ENCODE measurements around the gene KIAA1755. TPM values are rescaled to one million over a fixed set of nuclear protein-coding genes. Genes with fewer than 3 reads are reported as not detected.

The KIAA1755 gene
- total RNA-seq, 1 experiment from 2014 or later: 0.22 TPM

DNA sequence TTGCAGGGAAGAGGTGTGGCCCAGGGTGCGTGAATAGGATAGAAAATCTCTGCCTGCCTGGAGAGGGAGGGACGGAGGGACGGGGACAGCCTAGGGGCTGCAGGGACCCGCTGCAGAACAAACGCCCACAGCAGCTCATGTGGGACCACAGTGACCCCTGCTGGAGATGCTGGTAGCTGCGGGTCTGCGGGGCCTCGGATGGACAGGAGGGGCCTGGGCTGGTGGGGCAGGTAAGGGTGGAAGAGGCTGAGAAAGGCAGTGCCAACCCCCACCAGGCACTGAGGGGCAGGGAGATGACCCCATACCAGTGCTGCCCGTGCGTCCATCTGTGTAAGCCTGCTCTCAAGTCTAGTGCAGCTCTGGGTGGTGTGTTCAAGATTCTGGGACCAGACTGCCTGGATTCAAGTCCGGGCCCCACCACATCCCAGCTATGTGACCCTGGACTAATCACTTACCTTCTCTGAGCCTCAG, 39.4 kb downstream of the KIAA1755 start:
- Histone ChIP-seq H3K79me2 (ENCODE audit: low read depth) (no peaks in the 10 kb centered on the region), H3K4me3 (no peak overlapping the region), H3K9me3 (ENCODE audit: insufficient read depth, low read depth) (no peaks in the 10 kb centered on the region), H2AFZ (no peak overlapping the region), H3K27ac (no peak overlapping the region), H3K9me2 (ENCODE audit: insufficient read depth) (no peaks in the 10 kb centered on the region), H3F3A (ENCODE audit: insufficient read depth, low read depth) (peaks cover 8% of the 10 kb centered on the region; the same call in 1 of the 2 replicates), H4K20me1 (ENCODE audit: insufficient read depth) (no peaks in the 10 kb centered on the region), H3K36me3 (ENCODE audit: low read depth) (no peaks in the 10 kb centered on the region), H3K27me3 (ENCODE audit: insufficient read depth, low read depth) (no peaks in the 10 kb centered on the region), H3K4me1 (replicated peaks; ENCODE audit: insufficient read depth) (peaks cover 22% of the 10 kb centered on the region), H3K4me2 (peak overlapping the region; percentile 55)
- ChIA-PET POLR2A (ENCODE audit: unreplicated experiment) (interaction anchor here (0.6 to 0.8 kb wide), 5 partner anchors 24 to 338 kb away, joined by 3 to 7 read pairs (median 4); no protein-coding TSS in a partner anchor), CTCF (interaction anchor here (0.6 to 2.3 kb wide), 14 partner anchors 24 to 657 kb away, joined by 4 to 31 read pairs (median 6); no protein-coding TSS in a partner anchor)
- peak; percentile 66 to 90 for DNase-seq
- no TSS peak for BruUV-seq (replicated peaks)
- intact Hi-C loops (cut with micrococcal nuclease; ENCODE audit: unreplicated experiment): loop anchor here (1.0 to 5.0 kb wide), 9 partner anchors 48 to 659 kb away; partner anchors contain the start of genes TGM2 and VSTM2L
- TF ChIP-seq EZH2 (IDR thresholded peaks at IDR 0.05; ENCODE audit: low read depth): no peak
- TF ChIP-seq CTCF (conservative IDR thresholded peaks at IDR 0.05): peak; percentile 97

DNA sequence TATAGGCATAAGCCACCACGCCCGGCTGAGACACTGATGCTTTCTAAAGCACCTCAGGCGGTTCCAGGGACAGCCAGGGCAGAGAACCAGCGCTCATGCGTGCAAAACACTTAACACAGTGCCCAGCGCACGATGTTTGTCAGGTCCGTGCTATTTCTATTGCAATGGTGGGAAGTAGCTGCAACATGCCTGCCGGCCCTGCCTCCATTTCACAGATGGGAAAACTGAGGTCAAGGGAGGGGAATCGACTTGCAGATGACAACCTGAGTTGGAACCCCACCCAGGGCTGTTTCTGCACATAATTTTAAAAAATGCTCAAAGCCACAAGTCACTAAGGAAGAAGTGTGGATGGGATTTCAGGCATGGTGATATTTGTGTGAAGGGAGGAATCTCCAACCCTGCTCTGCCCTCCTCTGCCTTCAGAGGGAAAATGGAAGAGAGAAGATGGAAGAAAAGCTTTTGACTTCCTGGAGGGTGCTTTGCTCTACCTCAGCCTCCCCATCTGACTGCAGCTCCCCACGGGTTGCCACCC, 39.9 kb downstream of the KIAA1755 start:
- peak overlapping the region; percentile 55 for H3K4me2 ChIP-seq
- H3K27ac ChIP-seq: no peak overlapping the region
- no peak overlapping the region for H3K4me3 ChIP-seq
- TF ChIP-seq CTCF (conservative IDR thresholded peaks at IDR 0.05): no peak
- TF ChIP-seq EZH2 (IDR thresholded peaks at IDR 0.05; ENCODE audit: low read depth): no peak
- H3K4me1 ChIP-seq (replicated peaks; ENCODE audit: insufficient read depth): peaks cover 22% of the 10 kb centered on the region
- intact Hi-C loops (cut with micrococcal nuclease; ENCODE audit: unreplicated experiment): loop anchor here (1.0 to 5.0 kb wide), 9 partner anchors 47 to 658 kb away; partner anchors contain the start of genes TGM2 and VSTM2L
- ChIA-PET CTCF (interaction anchor here (0.6 to 2.3 kb wide), 12 partner anchors 23 to 656 kb away, joined by 3 to 31 read pairs (median 5); no protein-coding TSS in a partner anchor), POLR2A (ENCODE audit: unreplicated experiment) (interaction anchor here (0.6 to 0.8 kb wide), 5 partner anchors 23 to 338 kb away, joined by 3 to 7 read pairs (median 3); no protein-coding TSS in a partner anchor)
- H2AFZ ChIP-seq: no peak overlapping the region
- H3F3A ChIP-seq (ENCODE audit: insufficient read depth, low read depth): peaks cover 8% of the 10 kb centered on the region; the same call in 1 of the 2 replicates
- no peaks in the 10 kb centered on the region for H3K9me3 ChIP-seq (ENCODE audit: insufficient read depth, low read depth)
- H3K79me2 ChIP-seq (ENCODE audit: low read depth): no peaks in the 10 kb centered on the region
- BruUV-seq (replicated peaks): no TSS peak
- no peaks in the 10 kb centered on the region for H4K20me1 ChIP-seq (ENCODE audit: insufficient read depth)
- no peaks in the 10 kb centered on the region for H3K9me2 ChIP-seq (ENCODE audit: insufficient read depth)
- no peaks in the 10 kb centered on the region for H3K27me3 ChIP-seq (ENCODE audit: insufficient read depth, low read depth)
- no peak for DNase-seq
- H3K36me3 ChIP-seq (ENCODE audit: low read depth): no peaks in the 10 kb centered on the region

- peaks cover 22% of the 10 kb centered on the region for H3K4me1 ChIP-seq (replicated peaks; ENCODE audit: insufficient read depth)
- H3K79me2 ChIP-seq (ENCODE audit: low read depth): no peaks in the 10 kb centered on the region
- intact Hi-C loops (cut with micrococcal nuclease; ENCODE audit: unreplicated experiment): no loop called here
- DNase-seq: peak in 1 of 2 experiments; percentile 28
- no peaks in the 10 kb centered on the region for H3K9me2 ChIP-seq (ENCODE audit: insufficient read depth)
- no peak overlapping the region for H3K4me2 ChIP-seq
- POLR2A ChIA-PET (ENCODE audit: unreplicated experiment): interaction anchor here (0.7 kb wide), 1 partner anchor 26 kb away, joined by 16 read pairs; no protein-coding TSS in a partner anchor
- H3K27me3 ChIP-seq (ENCODE audit: insufficient read depth, low read depth): no peaks in the 10 kb centered on the region
- H4K20me1 ChIP-seq (ENCODE audit: insufficient read depth): no peaks in the 10 kb centered on the region
- CTCF ChIA-PET: interaction anchor here (0.6 to 2.3 kb wide), 7 partner anchors 45 to 192 kb away, joined by 3 to 14 read pairs (median 4); no protein-coding TSS in a partner anchor
- H3K4me3 ChIP-seq: no peak overlapping the region
- peaks cover 8% of the 10 kb centered on the region; the same call in 1 of the 2 replicates for H3F3A ChIP-seq (ENCODE audit: insufficient read depth, low read depth)
- no peaks in the 10 kb centered on the region for H3K9me3 ChIP-seq (ENCODE audit: insufficient read depth, low read depth)
- H3K36me3 ChIP-seq (ENCODE audit: low read depth): no peaks in the 10 kb centered on the region
- no TSS peak for BruUV-seq (replicated peaks)
- no peak overlapping the region for H3K27ac ChIP-seq
- H2AFZ ChIP-seq: no peak overlapping the region
- no peak for TF ChIP-seq CTCF (conservative IDR thresholded peaks at IDR 0.05)
- no peak for TF ChIP-seq EZH2 (IDR thresholded peaks at IDR 0.05; ENCODE audit: low read depth)
Observed at GRCh38 chr20:38219006-38219950, 41.3 kb downstream of the KIAA1755 start.

All from PC-9 (cell line).